ENCODE data around the gene POLR2J.
"Not testable (repeated sequence)": the region's sequence is repeated elsewhere in the genome, so short reads cannot be mapped to it uniquely, and the experiment has no call there.

POLR2J gene

DNA sequence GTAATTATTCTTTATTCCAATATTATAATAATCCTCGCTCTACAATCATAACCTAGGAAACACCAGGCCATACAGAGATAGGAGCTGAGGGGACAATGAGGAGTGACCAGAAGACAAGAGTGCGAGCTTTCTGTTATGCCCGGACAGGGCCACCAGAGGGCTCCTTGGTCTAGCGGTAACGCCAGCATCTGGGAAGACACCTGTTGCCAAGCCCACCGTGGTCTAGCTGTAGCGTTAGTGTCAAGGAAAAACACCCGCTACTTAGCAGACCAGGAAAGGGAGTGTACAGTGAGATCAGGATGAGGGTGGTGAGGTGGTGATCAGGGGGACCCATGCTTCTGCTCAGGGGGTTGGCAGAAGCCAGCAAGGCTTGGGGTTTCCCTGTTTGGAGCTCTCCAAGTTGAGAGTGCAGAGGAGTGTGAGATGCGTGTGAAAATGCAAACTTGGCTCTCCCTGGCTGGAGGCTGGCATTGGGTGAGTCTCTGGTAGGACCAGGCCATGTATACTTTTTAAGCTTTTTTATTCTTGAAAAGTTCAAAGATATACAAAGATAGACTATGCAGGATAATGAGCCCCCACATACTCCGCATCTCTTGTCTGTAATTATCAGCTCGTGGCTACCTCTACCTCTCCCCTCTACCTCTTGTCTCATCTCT lies 1.4 kb upstream of the POLR2J start:
- not testable (repeated sequence) for H2AK5ac ChIP-seq (ENCODE audit: low read length, severe bottlenecking); H2BK12ac ChIP-seq (ENCODE audit: low read length in 2 of 2); H3K4me2 ChIP-seq (ENCODE audit: low read length, poor library complexity, severe bottlenecking); H2BK120ac ChIP-seq (ENCODE audit: low read depth, low read length); H3K4me1 ChIP-seq (ENCODE audit: control insufficient read depth, insufficient read depth, low read depth, low read length); H3K9me3 ChIP-seq (ENCODE audit: control insufficient read depth, low read length); H3K23ac ChIP-seq (ENCODE audit: low read length in 2 of 2); H3K14ac ChIP-seq (ENCODE audit: low read length in 2 of 2); H4K91ac ChIP-seq (ENCODE audit: low read length); H3K9ac ChIP-seq (ENCODE audit: low read length); H3K27ac ChIP-seq (ENCODE audit: low read length, poor library complexity, severe bottlenecking); H2BK5ac ChIP-seq (ENCODE audit: low read depth, low read length, poor library complexity, severe bottlenecking); H2AFZ ChIP-seq (ENCODE audit: low read depth, low read length); H3K4ac ChIP-seq (ENCODE audit: low read depth in 1 of 2, low read length in 2 of 2); H2BK15ac ChIP-seq (ENCODE audit: low read depth, poor library complexity, severe bottlenecking); H3K4me3 ChIP-seq (ENCODE audit: insufficient read depth in 1 of 2, low read depth in 1 of 2, low read length in 2 of 2); DNase-seq; H3K27me3 ChIP-seq (ENCODE audit: control insufficient read depth in 1 of 2, insufficient read depth in 1 of 2, low read length in 2 of 2); H3K79me1 ChIP-seq (replicated peaks; ENCODE audit: low read length, poor library complexity, severe bottlenecking); H4K8ac ChIP-seq (ENCODE audit: low read length); H3K36me3 ChIP-seq (ENCODE audit: control insufficient read depth in 1 of 2, insufficient read depth in 2 of 2, low read depth in 1 of 2, low read length in 2 of 2); H3K18ac ChIP-seq (ENCODE audit: low read depth in 1 of 2, low read length in 2 of 2)
- WGBS: 0% methylated on average over 2 of the region's 11 CpGs

GRCh38 chr7:102479209-102479584 lies 475 bp upstream of the POLR2J start:
- WGBS: no CpG with 5 or more reads among the region's 10 CpGs
- H3K9ac ChIP-seq (ENCODE audit: low read length); H3K27ac ChIP-seq (ENCODE audit: low read length, poor library complexity, severe bottlenecking): not testable (repeated sequence)

GRCh38 chr7:102474736-102475435 lies 3.8 kb downstream of the POLR2J start:
- no CpG with 5 or more reads among the region's 19 CpGs for WGBS
- not testable (repeated sequence) for H3K4ac ChIP-seq (ENCODE audit: low read depth in 1 of 2, low read length in 2 of 2)

More at GRCh38 chr7:102479209-102479584, 475 bp upstream of the POLR2J start:
- not testable (repeated sequence) for H2BK15ac ChIP-seq (ENCODE audit: low read depth, poor library complexity, severe bottlenecking); H3K4me2 ChIP-seq (ENCODE audit: low read length, poor library complexity, severe bottlenecking); H2BK12ac ChIP-seq (ENCODE audit: low read length in 2 of 2); H3K4me1 ChIP-seq (ENCODE audit: control insufficient read depth, insufficient read depth, low read depth, low read length); H2BK5ac ChIP-seq (ENCODE audit: low read depth, low read length, poor library complexity, severe bottlenecking); H4K91ac ChIP-seq (ENCODE audit: low read length); H3K9me3 ChIP-seq (ENCODE audit: control insufficient read depth, low read length); H3K14ac ChIP-seq (ENCODE audit: low read length in 2 of 2); H4K8ac ChIP-seq (ENCODE audit: low read length); DNase-seq; H2AFZ ChIP-seq (ENCODE audit: low read depth, low read length); H2AK5ac ChIP-seq (ENCODE audit: low read length, severe bottlenecking); H3K18ac ChIP-seq (ENCODE audit: low read depth in 1 of 2, low read length in 2 of 2); H3K79me1 ChIP-seq (replicated peaks; ENCODE audit: low read length, poor library complexity, severe bottlenecking); H2BK120ac ChIP-seq (ENCODE audit: low read depth, low read length); H3K27me3 ChIP-seq (ENCODE audit: control insufficient read depth in 1 of 2, insufficient read depth in 1 of 2, low read length in 2 of 2); H3K4ac ChIP-seq (ENCODE audit: low read depth in 1 of 2, low read length in 2 of 2); H3K4me3 ChIP-seq (ENCODE audit: insufficient read depth in 1 of 2, low read depth in 1 of 2, low read length in 2 of 2); H3K36me3 ChIP-seq (ENCODE audit: control insufficient read depth in 1 of 2, insufficient read depth in 2 of 2, low read depth in 1 of 2, low read length in 2 of 2); H3K23ac ChIP-seq (ENCODE audit: low read length in 2 of 2)

GRCh38 chr7:102474116-102474515 lies 4.6 kb downstream of the POLR2J start:
- H3K79me1 ChIP-seq (replicated peaks; ENCODE audit: low read length, poor library complexity, severe bottlenecking): peaks cover 14% of the 10 kb centered on the region

More at GRCh38 chr7:102474736-102475435, 3.8 kb downstream of the POLR2J start:
- H3K36me3 ChIP-seq (ENCODE audit: control insufficient read depth in 1 of 2, insufficient read depth in 2 of 2, low read depth in 1 of 2, low read length in 2 of 2): peaks cover 17 to 36% of the 10 kb centered on the region in 2 experiments
- not testable (repeated sequence) for H3K4me2 ChIP-seq (ENCODE audit: low read length, poor library complexity, severe bottlenecking); H2BK15ac ChIP-seq (ENCODE audit: low read depth, poor library complexity, severe bottlenecking); DNase-seq; H3K9ac ChIP-seq (ENCODE audit: low read length); H2BK5ac ChIP-seq (ENCODE audit: low read depth, low read length, poor library complexity, severe bottlenecking); H4K8ac ChIP-seq (ENCODE audit: low read length); H2BK120ac ChIP-seq (ENCODE audit: low read depth, low read length); H4K91ac ChIP-seq (ENCODE audit: low read length); H2AFZ ChIP-seq (ENCODE audit: low read depth, low read length); H3K27ac ChIP-seq (ENCODE audit: low read length, poor library complexity, severe bottlenecking); H3K23ac ChIP-seq (ENCODE audit: low read length in 2 of 2); H3K9me3 ChIP-seq (ENCODE audit: control insufficient read depth, low read length); H2BK12ac ChIP-seq (ENCODE audit: low read length in 2 of 2); H3K18ac ChIP-seq (ENCODE audit: low read depth in 1 of 2, low read length in 2 of 2); H3K27me3 ChIP-seq (ENCODE audit: control insufficient read depth in 1 of 2, insufficient read depth in 1 of 2, low read length in 2 of 2); H3K14ac ChIP-seq (ENCODE audit: low read length in 2 of 2); H3K4me3 ChIP-seq (ENCODE audit: insufficient read depth in 1 of 2, low read depth in 1 of 2, low read length in 2 of 2); H2AK5ac ChIP-seq (ENCODE audit: low read length, severe bottlenecking); H3K79me1 ChIP-seq (replicated peaks; ENCODE audit: low read length, poor library complexity, severe bottlenecking)
- peaks cover 11% of the 10 kb centered on the region for H3K4me1 ChIP-seq (ENCODE audit: control insufficient read depth, insufficient read depth, low read depth, low read length)

More at GRCh38 chr7:102474116-102474515, 4.6 kb downstream of the POLR2J start:
- not testable (repeated sequence) for H3K9ac ChIP-seq (ENCODE audit: low read length); H2BK15ac ChIP-seq (ENCODE audit: low read depth, poor library complexity, severe bottlenecking); H3K18ac ChIP-seq (ENCODE audit: low read depth in 1 of 2, low read length in 2 of 2); H3K4me3 ChIP-seq (ENCODE audit: insufficient read depth in 1 of 2, low read depth in 1 of 2, low read length in 2 of 2); H3K4me2 ChIP-seq (ENCODE audit: low read length, poor library complexity, severe bottlenecking); H3K14ac ChIP-seq (ENCODE audit: low read length in 2 of 2); H3K27me3 ChIP-seq (ENCODE audit: control insufficient read depth in 1 of 2, insufficient read depth in 1 of 2, low read length in 2 of 2); H3K4ac ChIP-seq (ENCODE audit: low read depth in 1 of 2, low read length in 2 of 2); H2AFZ ChIP-seq (ENCODE audit: low read depth, low read length); H3K27ac ChIP-seq (ENCODE audit: low read length, poor library complexity, severe bottlenecking); H3K9me3 ChIP-seq (ENCODE audit: control insufficient read depth, low read length); DNase-seq; H4K91ac ChIP-seq (ENCODE audit: low read length); H2AK5ac ChIP-seq (ENCODE audit: low read length, severe bottlenecking); H2BK120ac ChIP-seq (ENCODE audit: low read depth, low read length); H4K8ac ChIP-seq (ENCODE audit: low read length); H3K23ac ChIP-seq (ENCODE audit: low read length in 2 of 2); H2BK5ac ChIP-seq (ENCODE audit: low read depth, low read length, poor library complexity, severe bottlenecking); H2BK12ac ChIP-seq (ENCODE audit: low read length in 2 of 2)
- H3K4me1 ChIP-seq (ENCODE audit: control insufficient read depth, insufficient read depth, low read depth, low read length): peaks cover 11% of the 10 kb centered on the region
- peaks cover 23 to 44% of the 10 kb centered on the region in 2 experiments for H3K36me3 ChIP-seq (ENCODE audit: control insufficient read depth in 1 of 2, insufficient read depth in 2 of 2, low read depth in 1 of 2, low read length in 2 of 2)
- WGBS: no CpG with 5 or more reads among the region's 14 CpGs
